ENCODE results near the gene LLCFC1.

Gene LLCFC1

DNA sequence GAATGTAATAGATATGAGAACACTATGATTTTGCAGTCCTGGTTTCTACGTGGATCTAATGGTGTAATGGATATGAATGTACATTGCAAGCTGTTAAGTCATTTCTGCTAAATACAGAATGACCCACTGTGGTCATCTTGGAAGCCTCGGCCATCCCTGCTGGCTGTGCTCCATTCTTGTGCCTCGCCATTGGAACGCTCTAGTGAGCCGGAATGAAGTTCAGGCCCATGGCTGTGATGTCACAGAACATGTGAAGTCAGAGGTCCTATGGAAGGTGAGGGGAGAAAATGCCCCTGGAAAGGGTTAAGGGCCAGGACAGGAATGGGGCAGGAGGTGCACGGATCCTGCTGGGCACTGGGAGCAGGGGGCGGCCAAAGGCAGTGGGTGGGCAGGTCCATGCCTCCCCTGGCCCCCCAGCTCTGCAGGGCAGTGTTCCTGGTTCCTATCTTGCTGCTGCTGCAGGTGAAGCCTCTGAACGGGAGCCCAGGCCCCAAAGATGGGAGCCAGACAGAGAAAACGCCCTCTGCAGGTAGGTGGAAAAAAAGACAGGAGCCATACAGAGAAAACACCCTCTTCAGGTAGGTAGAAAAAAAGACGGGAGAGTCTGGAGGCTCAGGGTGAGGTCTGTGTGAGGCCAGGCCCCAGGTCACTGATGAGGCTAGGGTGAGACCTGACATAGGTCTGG is at the start of gene LLCFC1:
Gene LLCFC1 (plus strand): TSS at position 259 of the 685 bp plus-strand sequence. CDS start 138 bp downstream, at position 397.
- no peak within 1 kb of the TSS for H3K4me3 ChIP-seq (replicated peaks; ENCODE audit: low read depth, low read length)
- DNase-seq (ENCODE audit: low read depth) = no peak
- TF ChIP-seq, protein P1, sequence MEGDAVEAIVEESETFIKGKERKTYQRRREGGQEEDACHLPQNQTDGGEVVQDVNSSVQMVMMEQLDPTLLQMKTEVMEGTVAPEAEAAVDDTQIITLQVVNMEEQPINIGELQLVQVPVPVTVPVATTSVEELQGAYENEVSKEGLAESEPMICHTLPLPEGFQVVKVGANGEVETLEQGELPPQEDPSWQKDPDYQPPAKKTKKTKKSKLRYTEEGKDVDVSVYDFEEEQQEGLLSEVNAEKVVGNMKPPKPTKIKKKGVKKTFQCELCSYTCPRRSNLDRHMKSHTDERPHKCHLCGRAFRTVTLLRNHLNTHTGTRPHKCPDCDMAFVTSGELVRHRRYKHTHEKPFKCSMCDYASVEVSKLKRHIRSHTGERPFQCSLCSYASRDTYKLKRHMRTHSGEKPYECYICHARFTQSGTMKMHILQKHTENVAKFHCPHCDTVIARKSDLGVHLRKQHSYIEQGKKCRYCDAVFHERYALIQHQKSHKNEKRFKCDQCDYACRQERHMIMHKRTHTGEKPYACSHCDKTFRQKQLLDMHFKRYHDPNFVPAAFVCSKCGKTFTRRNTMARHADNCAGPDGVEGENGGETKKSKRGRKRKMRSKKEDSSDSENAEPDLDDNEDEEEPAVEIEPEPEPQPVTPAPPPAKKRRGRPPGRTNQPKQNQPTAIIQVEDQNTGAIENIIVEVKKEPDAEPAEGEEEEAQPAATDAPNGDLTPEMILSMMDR (IDR thresholded peaks at IDR 0.05; ENCODE audit: low read length, missing control alignments) = no peak

DNA sequence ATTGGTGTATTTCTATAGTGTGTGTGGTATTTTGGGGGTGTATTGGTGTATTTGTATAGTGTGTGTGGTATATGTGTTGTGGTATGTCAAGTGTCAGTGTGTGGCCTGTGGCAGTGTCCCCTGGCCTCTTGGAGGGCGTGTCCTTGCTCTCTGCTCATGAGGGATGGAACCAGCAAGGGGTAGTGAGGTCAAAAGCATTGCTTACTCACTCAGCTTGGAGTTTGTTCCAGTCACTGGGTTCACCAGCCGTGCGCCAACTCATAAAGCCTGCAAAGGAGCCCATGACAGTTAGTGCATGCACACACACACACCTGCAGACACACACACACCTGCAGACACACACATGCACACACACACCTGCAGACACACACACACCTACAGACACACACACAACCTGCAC is 49.5 kb upstream of the LLCFC1 start:
- no peak for DNase-seq (ENCODE audit: low read depth)
- H3K4me3 ChIP-seq (replicated peaks; ENCODE audit: low read depth, low read length) = no peak overlapping the region
- TF ChIP-seq, protein P1 (IDR thresholded peaks at IDR 0.05; ENCODE audit: low read length, missing control alignments) = no peak

DNA sequence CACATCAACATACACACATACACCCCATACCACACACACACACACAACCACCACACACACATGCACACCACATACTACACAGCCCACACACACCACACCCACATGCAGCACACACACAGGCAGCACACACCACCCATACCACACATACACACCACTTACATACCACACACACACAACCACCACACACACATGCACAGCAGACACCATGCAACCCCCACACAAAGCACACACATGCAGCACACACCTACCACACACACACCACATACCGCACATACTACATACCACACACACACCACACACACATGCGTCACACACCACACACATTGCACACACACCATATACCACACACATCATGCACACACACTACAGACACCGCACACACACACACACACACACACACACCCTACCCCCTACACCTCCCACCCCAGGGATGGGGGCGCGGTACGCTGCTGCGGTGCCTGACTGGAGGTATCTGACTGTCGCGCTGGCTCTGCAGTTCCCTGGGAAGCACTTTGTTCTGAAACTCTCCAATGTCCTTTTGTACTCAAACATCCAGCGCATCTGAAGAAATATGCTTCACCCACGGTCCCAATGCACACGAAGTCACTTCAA is 48.3 kb upstream of the LLCFC1 start:
- no peak overlapping the region for H3K4me3 ChIP-seq (replicated peaks; ENCODE audit: low read depth, low read length)
- no peak for DNase-seq (ENCODE audit: low read depth)
- TF ChIP-seq, protein P1 (IDR thresholded peaks at IDR 0.05; ENCODE audit: low read length, missing control alignments) = no peak

DNA sequence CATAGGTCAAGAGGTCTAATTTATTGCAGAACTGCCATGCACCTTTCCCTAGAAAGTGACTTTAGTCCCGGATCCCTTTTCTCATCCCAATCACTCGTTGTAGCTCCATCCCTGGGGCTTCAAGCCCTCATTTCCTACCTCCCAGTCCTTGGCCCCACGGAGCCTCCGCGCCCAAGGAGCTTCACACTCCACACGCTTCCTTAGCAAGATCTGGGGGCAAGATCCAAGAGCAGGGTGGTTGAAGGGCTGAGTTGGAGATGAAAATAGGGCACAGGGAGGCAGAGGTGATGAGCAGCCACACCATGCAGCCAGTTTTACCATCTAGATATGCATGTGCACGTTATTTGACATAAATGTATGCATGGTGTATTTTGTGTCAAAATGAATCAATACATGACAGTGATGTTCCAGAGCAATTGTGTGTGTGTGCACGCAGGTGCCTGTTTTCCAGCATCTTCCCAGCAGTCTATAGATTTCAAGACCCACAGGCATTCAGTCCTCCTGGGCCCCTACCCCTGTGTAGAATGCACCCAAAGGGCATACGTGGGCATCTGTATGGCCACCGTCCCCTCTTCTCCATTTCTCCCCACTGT is 47.7 kb upstream of the LLCFC1 start:
- H3K4me3 ChIP-seq (replicated peaks; ENCODE audit: low read depth, low read length) = no peak overlapping the region
- DNase-seq (ENCODE audit: low read depth) = no peak
- TF ChIP-seq, protein P1 (IDR thresholded peaks at IDR 0.05; ENCODE audit: low read length, missing control alignments) = no peak

DNA sequence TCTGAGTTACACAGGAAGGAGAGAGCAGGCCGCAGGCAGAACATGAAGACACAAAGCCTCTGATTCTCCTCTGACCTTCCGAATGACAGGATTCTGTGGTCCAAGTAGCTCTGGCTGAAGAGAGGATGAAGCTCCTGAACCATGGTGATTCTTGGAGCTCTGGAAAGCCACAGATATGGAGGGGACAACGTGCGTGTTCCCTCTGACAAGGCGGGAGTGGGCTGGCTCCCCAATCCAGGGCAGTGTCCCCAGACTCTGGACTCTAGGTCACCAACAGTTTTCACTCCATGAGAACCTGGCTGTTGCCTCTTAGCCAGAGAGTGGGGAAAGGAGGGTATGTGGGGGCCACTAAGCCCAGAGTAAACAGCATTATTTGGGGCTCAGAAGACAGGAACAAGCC is 46.3 kb upstream of the LLCFC1 start:
- no peak for DNase-seq (ENCODE audit: low read depth)
- no peak overlapping the region for H3K4me3 ChIP-seq (replicated peaks; ENCODE audit: low read depth, low read length)
- TF ChIP-seq, protein P1 (IDR thresholded peaks at IDR 0.05; ENCODE audit: low read length, missing control alignments) = no peak

DNA sequence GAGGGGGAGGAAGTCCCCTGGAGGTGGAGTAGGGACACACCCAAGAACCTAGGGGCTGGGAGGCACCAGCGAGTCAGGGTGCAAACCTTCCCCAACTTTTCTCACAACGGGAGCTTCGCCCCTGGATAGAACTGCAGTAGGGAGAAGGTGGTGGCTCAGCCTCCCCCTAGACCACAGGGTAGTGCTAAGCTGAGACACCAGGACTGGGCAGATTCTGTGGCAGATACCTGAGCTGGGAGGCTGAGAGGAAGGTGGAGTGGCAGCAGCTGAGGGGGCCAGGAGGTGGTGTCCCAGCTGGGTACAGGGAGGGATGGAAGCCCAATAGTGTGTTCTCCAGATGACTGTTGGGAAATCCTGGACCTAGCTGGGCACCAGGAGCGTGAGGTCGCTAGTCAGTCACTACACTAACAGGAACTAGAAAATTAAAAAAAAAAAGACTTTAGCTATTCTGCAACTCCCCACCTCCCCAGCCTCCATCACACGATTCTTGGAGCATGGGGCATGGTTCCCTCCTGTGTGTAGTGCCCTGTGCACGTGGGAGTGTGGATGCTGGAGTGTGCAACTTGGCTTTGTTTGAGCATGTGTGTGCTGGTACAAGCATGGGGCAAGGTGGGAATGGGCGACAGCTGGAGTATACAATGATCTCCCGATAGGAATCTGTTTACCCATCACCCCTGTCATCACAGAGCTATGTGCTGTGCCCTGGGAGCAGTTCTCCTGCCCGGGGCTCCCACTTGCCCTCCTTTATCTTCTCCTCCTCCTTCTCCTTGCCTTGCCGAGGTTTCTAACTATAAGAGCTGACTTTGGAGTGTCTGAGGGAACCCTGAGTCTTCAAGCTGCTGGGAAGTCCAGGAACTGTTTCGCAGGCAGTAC is 44.9 kb upstream of the LLCFC1 start:
- H3K4me3 ChIP-seq (replicated peaks; ENCODE audit: low read depth, low read length) = no peak overlapping the region
- no peak for DNase-seq (ENCODE audit: low read depth)
- TF ChIP-seq, protein P1 (IDR thresholded peaks at IDR 0.05; ENCODE audit: low read length, missing control alignments) = no peak

Measured in fibroblast of pulmonary artery (primary cell).